ENCODE measurements around the gene NCAPD3. TPM values are rescaled to one million over a fixed set of nuclear protein-coding genes. Genes with fewer than 3 reads are reported as not detected.

NCAPD3 gene
- polyA plus RNA-seq, 1 donor = 38.0 TPM

- no peak for DNase-seq
These were observed 53.4 kb downstream of the NCAPD3 start for GRCh38 chr11:134170177-134170918.

- DNase-seq = no peak
These were observed 59.0 kb downstream of the NCAPD3 start for GRCh38 chr11:134164490-134165370.

- DNase-seq = no peak
These were observed 64.1 kb downstream of the NCAPD3 start for GRCh38 chr11:134159652-134160051.

- no peak for DNase-seq
These were observed 65.7 kb downstream of the NCAPD3 start for GRCh38 chr11:134158023-134158422.

GRCh38 chr11:134157451-134157850 lies 66.3 kb downstream of the NCAPD3 start:
- DNase-seq = no peak

GRCh38 chr11:134155946-134156865 lies 67.6 kb downstream of the NCAPD3 start:
- no peak for DNase-seq

- DNase-seq = no peak
These were observed 68.3 kb downstream of the NCAPD3 start for GRCh38 chr11:134155456-134155855.

- no peak for DNase-seq
These were observed 69.3 kb downstream of the NCAPD3 start for GRCh38 chr11:134154441-134154840.

GRCh38 chr11:134153147-134153905 lies 70.4 kb downstream of the NCAPD3 start:
- DNase-seq = no peak

GRCh38 chr11:134152696-134153095 lies 71.1 kb downstream of the NCAPD3 start:
- no peak for DNase-seq

GRCh38 chr11:134151083-134151747 lies 72.6 kb downstream of the NCAPD3 start:
- DNase-seq = no peak

- no peak for DNase-seq
These were observed 73.4 kb downstream of the NCAPD3 start for GRCh38 chr11:134150195-134150903.

- DNase-seq = no peak
These were observed 74.4 kb downstream of the NCAPD3 start for GRCh38 chr11:134149371-134149770.

- DNase-seq = no peak
These were observed 77.2 kb downstream of the NCAPD3 start for GRCh38 chr11:134146598-134146997.

- no peak for DNase-seq
These were observed 78.1 kb downstream of the NCAPD3 start for GRCh38 chr11:134145715-134146114.

GRCh38 chr11:134144744-134145143 lies 79.0 kb downstream of the NCAPD3 start:
- DNase-seq = no peak

- DNase-seq = no peak
These were observed 80.0 kb downstream of the NCAPD3 start for GRCh38 chr11:134143801-134144200.

GRCh38 chr11:134142536-134142935 lies 81.2 kb downstream of the NCAPD3 start:
- no peak for DNase-seq

GRCh38 chr11:134140961-134141490 lies 82.7 kb downstream of the NCAPD3 start:
- DNase-seq = no peak

GRCh38 chr11:134139873-134140331 lies 83.9 kb downstream of the NCAPD3 start:
- peak; percentile 75 for DNase-seq

Measured in left kidney (tissue), 2 donors.